Measurements from ENCODE around the gene PARP12.
"Not testable (repeated sequence)": the region's sequence is repeated elsewhere in the genome, so short reads cannot be mapped to it uniquely, and the experiment has no call there.

PARP12 gene

GRCh38 chr7:140062528-140063299 lies at the start of gene PARP12:
PARP12 (minus strand) TSS chr7:140062951; CDS start chr7:140062847, 104 bp downstream.
- peak; percentile 83 for DNase-seq (ENCODE audit: low read depth)

GRCh38 chr7:140108777-140109176 lies 46.0 kb upstream of the PARP12 start:
- DNase-seq (ENCODE audit: low read depth), result not testable (repeated sequence)

DNA sequence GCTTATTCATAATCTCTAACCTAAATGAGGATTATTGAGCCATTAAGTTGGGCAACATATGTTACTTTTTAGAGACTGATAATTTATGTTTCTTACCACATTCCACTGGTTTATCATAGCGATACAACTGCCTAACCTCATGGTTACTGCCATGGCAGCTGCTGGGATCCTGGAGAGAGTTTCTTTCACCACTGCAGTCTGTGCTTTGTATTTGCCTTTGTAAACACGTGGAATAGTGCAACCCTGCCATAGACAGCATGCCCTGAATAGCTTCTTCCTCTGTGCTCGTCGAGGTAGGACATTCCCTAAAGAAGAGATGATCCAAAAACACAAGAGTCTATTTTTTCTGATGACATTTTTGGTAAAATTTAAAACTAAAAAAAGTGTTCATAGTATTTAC lies 33.7 kb upstream of the PARP12 start:
- DNase-seq (ENCODE audit: low read depth), result no peak

DNA sequence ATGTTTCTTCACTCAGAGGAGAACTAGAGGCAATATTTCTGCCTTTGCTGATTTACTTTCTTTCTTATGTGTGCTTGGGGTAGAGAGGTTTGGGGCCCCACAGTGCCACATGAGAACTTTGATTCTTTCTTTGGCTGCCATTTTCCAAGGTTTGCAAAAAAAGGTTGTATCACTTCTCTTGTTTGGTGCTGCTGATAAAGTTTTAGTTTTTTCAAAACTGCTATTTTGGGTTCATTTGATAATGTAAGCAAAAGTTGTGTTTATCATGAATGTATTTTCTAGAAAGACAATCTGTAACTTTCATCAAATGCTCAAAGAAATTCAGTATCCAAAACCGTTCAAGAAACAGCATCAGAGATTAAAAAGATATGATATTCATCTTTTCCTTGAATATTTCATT lies 30.6 kb upstream of the PARP12 start:
- DNase-seq (ENCODE audit: low read depth), result no peak

DNA sequence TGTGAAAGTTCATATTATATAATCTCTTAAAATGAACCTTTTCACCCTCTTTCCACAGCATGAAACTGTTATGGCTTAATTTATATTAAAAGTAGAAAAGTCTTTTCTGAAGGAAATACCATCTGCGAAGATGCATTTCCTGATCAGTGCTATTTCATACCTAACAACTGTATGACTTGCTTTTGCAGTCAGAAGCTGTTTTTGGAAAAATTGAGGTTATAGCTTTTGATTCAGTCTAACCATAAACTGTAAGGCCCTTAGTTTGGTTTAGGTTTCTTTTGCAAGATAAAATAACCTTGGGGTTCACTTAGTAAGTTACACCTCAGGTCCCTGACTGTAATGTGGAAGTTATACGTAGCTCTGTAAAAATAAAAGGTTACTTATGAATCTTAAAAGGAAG lies 22.7 kb upstream of the PARP12 start:
- DNase-seq (ENCODE audit: low read depth), result no peak

DNA sequence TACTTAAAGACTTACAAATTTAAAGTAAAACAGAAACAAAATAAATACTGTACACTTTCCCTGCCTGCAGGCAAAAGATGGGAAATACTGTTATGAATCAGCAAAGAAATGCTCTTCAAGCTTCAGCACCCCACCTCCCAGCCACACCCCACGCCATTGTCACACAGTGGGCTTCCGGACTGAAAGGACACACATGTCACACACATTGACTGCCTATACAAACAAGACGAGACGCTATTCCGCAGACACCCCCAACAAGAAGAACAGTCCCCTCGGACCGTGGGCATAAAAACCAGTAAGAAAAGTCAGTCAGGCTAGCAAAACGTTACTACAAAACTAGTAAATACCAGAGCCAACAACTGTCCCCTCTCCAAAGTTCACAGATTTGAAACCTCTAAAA lies 22.2 kb upstream of the PARP12 start:
- DNase-seq (ENCODE audit: low read depth), result no peak

DNA sequence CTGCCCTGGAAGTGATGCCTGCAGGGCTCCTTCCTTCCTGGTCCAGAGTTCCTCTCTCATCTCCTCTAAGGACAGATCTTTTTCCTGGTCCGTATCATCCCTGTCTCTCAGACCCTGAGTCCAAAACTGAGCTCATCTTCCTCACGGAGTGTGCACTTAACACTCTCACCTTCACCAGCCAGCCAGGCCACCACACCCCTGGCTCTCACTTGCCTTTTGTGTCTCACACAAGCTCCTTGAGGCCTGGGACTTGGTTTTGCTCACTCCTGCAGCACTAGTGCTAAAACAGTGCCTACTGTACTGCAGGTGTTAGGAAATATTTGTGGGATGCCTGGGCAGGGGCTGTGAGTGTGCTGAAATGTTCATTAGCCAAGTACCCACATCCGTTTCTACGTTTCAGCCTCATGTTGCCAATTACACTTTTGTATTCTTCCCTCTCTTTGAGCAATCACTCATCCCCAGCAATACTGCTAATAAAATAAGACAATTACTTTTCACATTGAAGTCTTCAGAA lies 21.4 kb upstream of the PARP12 start:
- DNase-seq (ENCODE audit: low read depth), result no peak

DNA sequence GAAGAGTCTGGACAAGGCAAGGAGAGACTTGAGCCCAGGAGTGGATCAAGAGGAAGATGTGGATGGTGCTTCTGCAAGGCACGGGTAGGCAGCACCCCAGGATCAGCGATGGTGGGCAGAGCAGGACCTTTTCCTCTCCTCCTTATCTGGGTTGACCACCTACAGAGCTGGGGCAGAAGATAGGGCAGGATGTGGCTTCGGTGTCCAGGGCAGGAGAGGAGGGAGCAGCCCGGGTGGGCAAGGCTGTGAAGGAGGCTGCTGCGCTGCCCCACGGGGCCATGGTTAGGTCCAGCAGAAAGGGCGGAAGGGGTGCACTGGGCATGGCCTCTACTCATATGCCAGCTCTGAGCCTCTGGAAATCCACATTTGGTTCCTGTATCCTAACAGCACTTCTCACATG lies 20.0 kb upstream of the PARP12 start:
- no peak for DNase-seq (ENCODE audit: low read depth)

DNA sequence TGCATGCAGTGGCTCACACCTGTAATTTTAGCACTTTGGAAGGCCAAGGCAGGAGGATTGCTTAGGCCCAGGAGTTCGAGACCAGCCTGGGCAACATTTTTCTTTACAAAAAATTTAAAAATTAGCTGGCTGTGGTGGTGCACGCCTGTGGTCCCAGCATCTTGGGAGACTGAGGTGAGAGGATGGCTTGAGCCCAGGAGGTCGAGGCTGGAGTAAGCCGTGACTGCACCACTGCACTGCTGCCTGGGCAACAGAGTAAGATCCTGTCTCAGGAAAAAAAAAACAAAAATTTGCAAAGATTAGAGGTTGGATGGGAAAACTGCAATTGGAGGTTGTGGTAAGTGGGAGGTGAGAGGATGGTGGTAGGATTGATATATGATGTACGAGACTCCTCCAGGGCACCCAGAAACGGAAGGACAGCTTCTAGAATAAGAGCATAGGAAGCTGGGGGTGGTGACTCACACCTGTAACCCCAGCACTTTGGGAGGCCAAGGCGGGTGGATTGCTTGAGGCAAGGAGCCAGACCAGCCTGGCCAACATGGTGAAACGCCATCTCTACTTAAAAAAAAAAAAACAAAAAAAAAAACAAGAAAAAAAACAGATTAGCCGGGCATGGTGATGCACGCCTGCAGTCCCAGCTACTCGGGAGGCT lies 19.1 kb upstream of the PARP12 start:
- DNase-seq (ENCODE audit: low read depth), result no peak

DNA sequence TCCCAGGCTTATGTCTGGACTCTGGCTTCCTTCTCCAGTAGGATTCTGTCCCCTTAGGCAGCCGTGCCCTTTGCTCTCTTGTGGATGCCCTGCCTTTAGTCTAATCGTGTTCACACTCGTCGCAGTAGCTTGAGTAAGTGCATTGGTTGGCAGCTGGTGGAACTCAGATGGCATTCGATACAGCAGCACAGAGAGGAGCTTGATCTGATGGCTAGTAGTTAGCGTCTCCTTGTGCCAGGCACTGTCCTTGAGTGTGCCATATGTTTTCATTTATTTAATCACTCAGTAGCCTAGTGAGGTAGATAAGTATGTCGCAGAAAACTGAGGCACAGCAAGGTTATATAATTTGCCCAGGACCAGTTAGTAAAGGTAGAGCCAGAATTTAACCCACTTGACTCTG lies 18.2 kb upstream of the PARP12 start:
- no peak for DNase-seq (ENCODE audit: low read depth)

- no peak for DNase-seq (ENCODE audit: low read depth)
Measured at GRCh38 chr7:140079121-140079536, 16.4 kb upstream of the PARP12 start.

DNA sequence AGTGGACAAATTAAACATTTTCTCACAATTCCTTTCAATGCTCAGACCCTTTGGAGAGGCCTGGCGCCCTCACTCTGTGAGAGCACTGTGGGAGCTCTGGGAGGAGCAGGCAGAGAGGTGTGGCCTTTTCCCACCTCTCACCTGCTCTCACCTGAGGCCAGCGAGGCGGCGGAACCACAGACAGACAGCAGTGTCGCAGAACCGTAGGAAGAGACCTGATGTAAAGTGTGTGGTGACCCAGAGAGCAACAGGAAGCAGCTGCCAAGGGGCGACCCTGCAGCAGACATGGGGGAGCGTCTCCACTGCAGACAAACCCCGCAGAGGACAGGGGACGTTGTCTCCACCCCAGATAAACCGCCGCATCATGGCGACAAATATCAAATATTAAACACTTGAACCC lies 15.6 kb upstream of the PARP12 start:
- no peak for DNase-seq (ENCODE audit: low read depth)

GRCh38 chr7:140074780-140075179 lies 12.0 kb upstream of the PARP12 start:
- no peak for DNase-seq (ENCODE audit: low read depth)

GRCh38 chr7:140070546-140070945 lies 7.8 kb upstream of the PARP12 start:
- no peak for DNase-seq (ENCODE audit: low read depth)

GRCh38 chr7:140069298-140069949 lies 6.7 kb upstream of the PARP12 start:
- no peak for DNase-seq (ENCODE audit: low read depth)

- DNase-seq (ENCODE audit: low read depth), result no peak
Measured at GRCh38 chr7:140068033-140068432, 5.3 kb upstream of the PARP12 start.

GRCh38 chr7:140067052-140067451 lies 4.3 kb upstream of the PARP12 start:
- DNase-seq (ENCODE audit: low read depth), result no peak

DNA sequence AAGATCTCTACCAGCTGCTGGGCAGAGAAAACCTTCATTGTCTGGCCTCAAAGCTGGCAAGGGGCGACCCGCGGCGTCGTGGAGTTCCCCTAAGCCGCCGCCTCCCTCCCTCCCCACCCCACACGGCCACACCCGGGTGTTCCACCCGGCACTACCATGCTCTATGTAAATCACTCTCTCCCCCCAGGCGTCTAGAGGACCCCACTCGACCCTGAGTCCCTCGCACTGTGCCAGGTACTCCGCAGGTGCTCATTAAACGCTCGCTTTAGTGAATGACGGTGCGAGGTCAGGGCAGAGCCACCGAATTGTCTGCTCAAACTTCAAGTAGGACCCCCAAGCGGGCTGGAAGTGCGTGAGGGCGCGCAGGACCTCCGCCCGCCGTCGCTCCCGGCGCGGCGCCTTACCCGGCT lies 628 bp downstream of the PARP12 start:
- peak; percentile 42 for DNase-seq (ENCODE audit: low read depth)

DNA sequence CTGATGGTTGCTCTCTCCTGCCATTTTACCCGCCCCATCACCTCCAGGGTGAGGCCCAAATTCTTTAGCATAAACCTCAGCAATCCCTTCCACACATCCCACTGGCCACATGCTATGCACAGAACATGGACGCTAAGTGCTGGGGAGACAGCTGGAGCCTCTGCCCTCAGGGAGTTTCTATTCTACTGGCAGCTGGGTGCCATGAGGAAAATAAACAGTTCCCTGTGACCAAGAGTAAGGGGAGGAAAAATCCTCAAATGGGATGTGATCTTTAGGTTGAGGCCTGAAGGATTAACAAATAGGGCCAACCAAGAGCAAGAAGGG lies 1.2 kb downstream of the PARP12 start:
- DNase-seq (ENCODE audit: low read depth), result no peak

GRCh38 chr7:140060788-140061606 lies 1.8 kb downstream of the PARP12 start:
- DNase-seq (ENCODE audit: low read depth), result no peak

GRCh38 chr7:140060243-140060630 lies 2.5 kb downstream of the PARP12 start:
- no peak for DNase-seq (ENCODE audit: low read depth)
